GM19468 (cell line): Measurements from ENCODE around the gene AK8.

Source experiments
- ATAC-seq: cut with Tn5 transposase; IDR thresholded peaks from one replicate; pipeline ENCODE4 v1.9.1; 2021; ENCODE audit warnings: mild to moderate bottlenecking, moderate library complexity, moderate number of reproducible peaks; ENCODE audit not compliant: unreplicated experiment; ENCODE audit errors: extremely low read depth

AK8 gene

DNA sequence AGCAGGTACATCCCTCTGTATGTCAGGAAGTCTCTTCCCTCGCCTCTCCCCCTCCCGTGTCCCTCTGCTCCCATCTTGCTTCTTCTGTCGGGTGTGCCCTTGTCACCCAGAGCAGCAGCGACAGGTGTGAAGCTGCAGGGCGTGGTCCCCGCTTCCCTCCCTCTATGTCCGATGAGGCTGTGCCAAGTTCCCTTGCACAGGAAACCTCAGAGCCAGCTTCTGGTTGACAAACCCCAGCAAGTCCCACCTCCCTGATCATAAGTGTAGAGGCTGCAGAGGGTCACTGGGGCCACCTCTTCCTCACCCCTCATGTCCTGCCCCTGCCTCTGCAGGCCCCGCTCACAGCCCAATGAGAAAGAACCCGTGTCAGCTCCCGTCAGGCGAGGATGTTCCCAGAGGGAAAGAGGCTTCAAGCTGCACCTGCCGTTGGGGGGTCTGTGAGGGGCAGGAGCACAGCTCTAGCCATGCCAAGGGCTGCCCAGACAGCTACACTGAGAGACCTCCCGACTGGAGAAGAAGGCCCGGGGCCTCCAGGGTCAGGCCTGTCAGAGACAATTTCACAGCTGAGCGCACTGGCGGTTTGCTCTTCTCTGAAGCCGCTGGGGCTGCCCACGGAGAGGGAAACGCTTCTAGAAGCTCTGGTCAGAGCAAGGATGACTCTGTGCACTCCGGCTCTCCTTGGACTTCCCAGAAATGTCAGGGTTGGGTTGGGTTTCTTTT is 73.3 kb downstream of the AK8 start:
- ATAC-seq: no peak

DNA sequence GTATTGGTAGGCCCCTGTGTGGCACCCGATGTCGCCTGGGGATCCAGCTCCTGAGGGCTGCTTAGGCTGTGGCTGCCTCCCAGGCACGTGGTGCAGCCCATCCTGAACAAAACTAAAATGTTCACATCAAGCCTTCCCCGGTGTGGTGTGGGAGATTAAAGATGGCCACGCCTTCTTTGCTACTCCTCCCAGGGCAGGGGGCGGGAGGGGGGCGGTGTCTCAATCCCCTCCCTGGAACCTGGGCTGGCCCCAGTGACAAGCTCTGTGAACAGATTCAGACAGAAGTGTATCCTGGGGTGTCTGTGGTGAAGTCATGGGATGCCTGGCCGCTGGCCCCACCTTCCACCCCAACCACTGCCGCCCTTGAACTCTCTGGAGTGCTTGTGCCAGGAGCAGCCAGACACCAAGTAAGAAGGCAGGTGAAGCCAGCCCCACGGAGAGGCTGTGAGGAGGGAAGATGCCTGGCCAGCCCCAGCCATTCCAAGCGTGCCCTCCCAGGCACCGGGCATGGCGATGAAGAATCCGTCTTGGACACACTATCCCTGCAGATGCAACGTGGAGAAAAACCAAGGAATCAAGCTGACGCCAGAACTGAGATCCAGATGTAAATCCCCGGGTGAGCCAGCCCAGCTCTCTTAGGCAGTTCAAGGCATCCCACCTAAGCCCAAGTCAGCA is 75.8 kb downstream of the AK8 start:
- no peak for ATAC-seq

DNA sequence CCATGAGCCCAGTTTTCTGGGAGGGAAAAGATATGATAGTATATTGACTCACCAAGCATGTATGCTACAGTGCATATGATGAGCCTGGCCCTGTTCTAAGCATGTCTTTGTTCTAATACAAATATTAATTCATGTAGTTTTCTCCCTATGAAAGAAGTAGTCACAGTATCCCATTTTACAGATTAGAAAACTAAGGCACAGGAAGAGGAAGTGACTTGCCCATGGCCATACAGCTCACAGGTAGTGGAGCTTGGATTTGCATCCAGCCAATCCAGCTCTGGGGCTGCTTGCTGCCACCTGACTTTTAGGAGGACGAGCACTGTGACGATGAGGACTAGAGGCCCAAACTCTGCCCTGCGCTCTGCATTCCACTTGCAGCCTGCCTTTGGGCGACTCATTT is 76.4 kb downstream of the AK8 start:
- ATAC-seq: no peak

- ATAC-seq: no peak
Observed at GRCh38 chr9:132800038-132800648, 77.9 kb downstream of the AK8 start.

GRCh38 chr9:132798817-132799790 is 79.0 kb downstream of the AK8 start:
- no peak for ATAC-seq

DNA sequence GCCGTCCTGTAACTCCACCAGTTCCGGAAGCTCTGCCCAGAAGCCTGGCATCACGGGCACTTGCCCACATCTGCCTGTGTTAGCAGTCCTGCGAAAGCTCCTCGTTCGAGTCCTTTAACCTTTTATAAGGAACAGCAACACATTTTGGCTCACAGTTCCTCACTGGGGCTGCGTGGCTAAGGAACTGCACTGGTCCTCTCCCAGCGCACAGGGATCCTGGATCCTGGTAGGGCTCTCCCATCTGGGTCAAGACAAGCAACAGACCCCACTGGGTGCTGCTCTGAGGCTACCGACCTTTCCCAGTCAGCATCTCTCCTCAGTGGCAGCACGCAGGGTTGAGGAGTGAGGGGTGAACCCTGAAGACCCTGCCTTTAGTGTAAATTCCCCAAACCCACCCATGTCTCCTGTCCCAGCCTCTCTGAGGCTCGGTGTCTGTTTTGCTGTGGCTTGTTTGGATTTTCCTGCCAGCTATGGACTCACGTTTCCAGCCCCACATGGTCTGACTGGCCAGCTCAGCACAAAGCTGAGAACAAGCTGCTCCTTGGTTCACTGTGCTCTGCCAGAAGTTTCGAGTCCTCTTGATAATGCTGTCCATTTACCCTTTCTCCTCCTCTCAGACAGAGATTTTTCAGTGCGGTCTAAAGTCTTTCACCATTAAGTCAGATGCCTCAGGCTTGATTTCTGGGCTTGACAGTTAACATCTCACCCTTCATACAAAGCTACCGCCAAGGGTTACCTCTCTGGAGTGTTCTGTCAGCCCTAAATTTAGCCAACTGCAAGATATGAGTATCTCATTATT is 80.0 kb downstream of the AK8 start:
- ATAC-seq: no peak

GRCh38 chr9:132795511-132796303 is 82.4 kb downstream of the AK8 start:
- ATAC-seq: no peak

DNA sequence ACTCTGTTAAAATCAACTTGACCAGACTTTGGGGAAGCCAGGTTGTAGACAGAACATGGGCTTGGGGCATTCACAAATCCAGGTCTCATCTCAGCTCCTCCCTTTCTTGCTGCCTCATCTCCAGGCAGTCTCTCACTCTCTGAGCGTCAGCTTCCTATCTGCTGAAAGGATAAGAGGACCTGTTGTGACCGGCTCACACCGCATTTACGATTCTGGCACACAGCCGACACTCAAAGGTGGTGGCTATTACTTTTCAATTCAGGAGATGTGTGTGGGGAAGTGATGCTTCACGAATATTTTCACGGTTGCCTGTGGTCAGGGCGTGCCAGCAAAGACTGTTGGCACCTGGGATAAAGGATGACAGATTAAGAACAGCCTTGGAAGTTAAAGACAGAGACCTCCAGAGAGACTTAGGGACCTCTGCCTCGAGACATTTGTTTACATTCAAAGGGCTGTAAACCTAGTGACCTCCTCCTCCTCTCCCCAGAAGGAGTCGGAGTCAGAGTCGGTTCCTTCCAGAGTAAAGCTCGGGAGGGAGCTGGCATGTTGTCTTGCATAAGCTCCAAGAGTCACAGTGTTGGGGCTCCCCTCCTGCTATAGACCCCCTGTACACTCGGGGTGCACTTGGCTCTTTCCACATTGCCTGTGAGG is 83.2 kb downstream of the AK8 start:
- ATAC-seq: no peak

DNA sequence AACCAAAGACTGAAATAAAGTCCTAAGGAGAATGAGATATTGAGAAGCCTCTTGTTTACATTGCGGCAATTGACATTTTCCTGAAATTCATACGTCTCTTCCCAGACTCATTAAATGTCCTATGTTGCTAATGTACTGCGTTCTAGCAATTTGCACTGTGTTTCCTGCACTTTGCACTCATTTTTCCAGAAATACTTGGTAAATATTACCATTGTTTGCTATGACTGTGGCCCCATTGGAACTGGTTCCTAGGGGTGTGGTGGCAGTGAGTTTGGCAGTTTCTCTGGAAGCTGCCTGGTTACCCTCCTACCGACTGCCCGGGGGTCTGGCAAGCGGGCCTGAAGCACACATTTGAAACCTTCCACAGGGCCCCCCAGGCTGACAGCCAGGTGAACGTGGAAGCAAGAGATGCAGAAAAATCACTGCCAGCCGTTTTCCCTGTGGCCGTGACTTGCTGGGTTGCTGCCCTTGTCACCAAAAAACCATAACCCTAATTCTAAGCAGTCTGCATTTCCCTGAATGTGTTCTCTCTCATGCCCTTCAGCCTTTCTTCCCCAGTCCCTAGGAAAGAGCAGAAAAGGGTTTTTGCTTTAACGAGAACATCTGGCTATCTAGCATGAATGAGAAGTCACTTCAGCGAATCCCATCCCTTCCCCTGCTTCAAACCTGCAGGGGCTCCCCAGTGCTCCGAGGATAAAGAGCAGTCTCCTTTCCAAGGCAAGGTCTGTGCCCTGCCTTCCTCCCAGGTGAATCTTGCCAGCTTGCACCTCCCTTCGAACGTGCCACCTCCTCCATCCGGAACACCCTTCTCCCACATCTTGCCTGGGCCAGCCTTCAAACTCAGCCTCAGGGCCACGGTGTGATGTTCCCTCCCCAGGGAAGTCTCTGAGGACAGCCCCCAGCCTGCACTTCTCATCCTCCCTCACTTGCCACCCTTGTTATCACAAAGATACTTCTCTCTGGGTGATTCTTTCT is 84.2 kb downstream of the AK8 start:
- ATAC-seq: no peak

GRCh38 chr9:132792547-132792946 is 85.5 kb downstream of the AK8 start:
- no peak for ATAC-seq

DNA sequence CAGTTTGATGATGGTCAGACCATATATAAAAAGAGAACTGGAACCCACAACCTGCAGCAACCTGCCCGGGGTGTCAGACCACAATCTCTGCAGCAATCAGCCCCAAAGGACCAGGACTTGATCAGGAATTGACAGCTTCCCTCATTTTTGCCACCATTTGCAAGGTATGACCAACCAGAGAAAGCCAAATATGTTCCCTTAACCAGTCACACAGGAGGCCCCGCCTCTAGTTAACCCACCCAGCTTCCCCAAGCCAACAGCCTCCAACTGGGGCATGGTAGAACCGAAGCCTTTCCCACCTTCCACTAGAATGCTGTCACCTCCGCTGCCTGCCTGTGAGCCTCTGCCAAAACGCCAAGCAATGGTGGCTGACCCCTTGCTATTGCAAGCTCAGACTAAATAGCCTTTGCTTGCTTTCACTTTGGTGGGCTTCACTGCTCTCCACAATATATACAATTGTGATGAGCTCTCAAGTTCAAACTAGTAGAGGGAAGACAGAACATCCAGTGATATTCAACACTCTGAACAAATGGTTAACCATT is 86.3 kb downstream of the AK8 start:
- ATAC-seq: no peak

- no peak for ATAC-seq
Observed at GRCh38 chr9:132789719-132790118, 88.4 kb downstream of the AK8 start.

GRCh38 chr9:132788378-132788777 is 89.7 kb downstream of the AK8 start:
- no peak for ATAC-seq

- ATAC-seq: no peak
Observed at GRCh38 chr9:132787748-132788159, 90.3 kb downstream of the AK8 start.

DNA sequence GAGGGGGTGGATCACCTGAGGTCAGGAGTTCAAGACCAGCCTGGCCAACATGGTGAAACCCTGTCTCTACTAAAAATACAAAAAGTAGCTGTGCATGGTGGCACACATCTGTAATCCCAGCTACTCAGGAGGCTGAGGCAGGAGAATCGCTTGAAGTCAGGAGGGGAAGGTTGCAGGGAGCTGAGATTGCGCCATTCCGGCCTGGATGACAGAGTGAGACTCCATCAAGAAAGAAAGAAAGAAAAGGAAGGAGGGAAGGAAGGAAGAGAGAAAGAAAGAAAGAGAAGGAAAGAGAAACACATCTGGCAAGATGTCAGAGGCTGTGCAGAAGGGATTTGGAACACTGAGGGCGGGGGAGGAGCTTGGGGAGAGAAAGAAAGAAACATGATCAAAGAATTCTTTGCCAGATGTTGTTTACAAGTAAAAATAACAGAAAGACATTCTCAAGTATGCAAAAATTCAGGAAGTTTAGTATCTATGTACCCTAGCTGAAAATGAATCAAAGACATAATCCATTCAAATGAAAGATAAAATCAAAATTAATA is 93.7 kb downstream of the AK8 start:
- ATAC-seq: no peak

DNA sequence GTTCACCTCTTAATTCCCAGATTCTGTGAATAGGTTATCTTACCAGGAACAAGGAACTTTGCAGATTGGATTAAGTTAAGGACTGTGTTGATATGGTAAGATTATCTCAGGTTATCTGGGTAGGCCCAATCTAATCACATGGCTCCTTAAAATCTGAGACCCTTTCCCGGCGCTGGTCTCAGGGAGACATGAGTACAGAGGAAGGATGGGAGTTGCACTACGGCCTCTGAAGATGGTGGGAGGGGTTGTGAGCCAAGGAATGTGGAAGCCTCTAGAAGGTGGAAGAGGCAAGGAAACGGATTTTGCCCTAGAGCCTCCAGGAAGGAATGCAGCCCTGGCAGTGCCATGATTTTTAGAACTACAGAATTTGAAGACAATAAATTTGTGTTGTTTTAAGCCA is 95.1 kb downstream of the AK8 start:
- ATAC-seq: no peak

DNA sequence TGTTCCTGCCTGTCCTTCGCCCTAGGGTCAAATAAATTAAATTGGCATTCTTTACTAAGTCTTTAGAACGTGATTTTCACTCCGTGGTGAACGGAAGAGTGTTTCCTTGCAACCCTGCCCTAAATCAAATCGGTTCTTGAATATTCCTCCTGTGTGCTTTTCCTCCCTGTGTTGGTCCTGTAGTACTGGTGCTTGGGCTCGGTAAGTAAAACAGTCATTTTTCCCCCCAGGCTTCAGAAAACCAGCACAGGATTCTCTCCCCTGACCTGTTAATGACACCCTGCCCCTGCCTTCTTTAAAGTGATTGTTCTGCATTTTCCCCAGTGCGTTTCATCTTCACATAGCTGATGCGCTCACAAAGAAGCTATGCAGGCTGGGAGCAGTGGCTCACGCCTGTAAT is 96.0 kb downstream of the AK8 start:
- no peak for ATAC-seq
